Uterus (tissue), 2 donors: ENCODE results near the gene BRINP3.

Experiments used
- CTCF ChIP-seq, 4 experiments: fragments of 200-600 bp in 2 of 4; fragments of 450-650 bp in 2 of 4; sonication (generic) in 2 of 4; IDR thresholded peaks; one replicate each; pipeline ENCODE4 v1.5.1; 2016 to 2019; ENCODE audit warnings: antibody characterized with exemption in 4 of 4, mild to moderate bottlenecking in 2 of 4, moderate library complexity in 1 of 4
- POLR2A ChIP-seq, 2 donors: fragments of 450-650 bp; IDR thresholded peaks; one replicate each; pipeline ENCODE4 v1.6.1; 2016; ENCODE audit warnings: antibody characterized with exemption in 2 of 2, mild to moderate bottlenecking in 1 of 2, moderate library complexity in 1 of 2

- TF ChIP-seq CTCF (IDR thresholded peaks at IDR 0.05) (no peak), POLR2A (IDR thresholded peaks at IDR 0.05) (no peak)
These were observed 318.5 kb downstream of the BRINP3 start for GRCh38 chr1:190159146-190159545.
